Thyroid gland (tissue), 4 donors: ENCODE data around the gene GABRP.

ENCODE experiments used
- POLR2A ChIP-seq, 2 donors: fragments of 450-650 bp; IDR thresholded peaks; one replicate each; pipeline ENCODE4 v1.6.1; 2017; ENCODE audit warnings: antibody characterized with exemption in 2 of 2, mild to moderate bottlenecking in 2 of 2, moderate library complexity in 1 of 2
- TF ChIP-seq, protein P1 (sequence below), 6 experiments: fragments of 200-600 bp in 3 of 6; fragments of 450-650 bp in 3 of 6; sonication (generic) in 3 of 6; IDR thresholded peaks; one replicate each; pipeline ENCODE4 v1.5.1; 2016 to 2019; ENCODE audit warnings: antibody characterized with exemption in 6 of 6, mild to moderate bottlenecking in 2 of 6, inconsistent platforms in 1 of 6, moderate library complexity in 1 of 6

DNA sequence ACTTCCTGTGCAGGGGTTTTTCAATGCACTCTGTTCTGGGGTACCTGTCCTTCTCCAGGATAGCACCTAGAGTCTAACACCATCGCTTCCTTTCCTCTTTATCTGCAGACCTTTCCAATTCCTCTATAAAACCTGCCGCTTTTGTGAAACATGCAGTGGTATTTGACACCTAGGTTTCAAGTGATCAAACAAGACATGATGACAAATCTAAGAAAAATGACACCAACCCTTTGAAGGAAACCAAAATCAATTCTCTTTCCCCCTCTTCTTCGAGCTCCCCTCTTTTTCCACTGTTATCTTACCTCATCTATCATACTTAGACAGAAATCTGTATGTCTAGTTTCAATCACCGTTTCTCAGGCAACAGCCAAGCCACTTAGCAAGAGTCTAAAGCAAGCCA is 52.7 kb downstream of the GABRP start:
- no peak for TF ChIP-seq POLR2A (IDR thresholded peaks at IDR 0.05)
- TF ChIP-seq, protein P1, sequence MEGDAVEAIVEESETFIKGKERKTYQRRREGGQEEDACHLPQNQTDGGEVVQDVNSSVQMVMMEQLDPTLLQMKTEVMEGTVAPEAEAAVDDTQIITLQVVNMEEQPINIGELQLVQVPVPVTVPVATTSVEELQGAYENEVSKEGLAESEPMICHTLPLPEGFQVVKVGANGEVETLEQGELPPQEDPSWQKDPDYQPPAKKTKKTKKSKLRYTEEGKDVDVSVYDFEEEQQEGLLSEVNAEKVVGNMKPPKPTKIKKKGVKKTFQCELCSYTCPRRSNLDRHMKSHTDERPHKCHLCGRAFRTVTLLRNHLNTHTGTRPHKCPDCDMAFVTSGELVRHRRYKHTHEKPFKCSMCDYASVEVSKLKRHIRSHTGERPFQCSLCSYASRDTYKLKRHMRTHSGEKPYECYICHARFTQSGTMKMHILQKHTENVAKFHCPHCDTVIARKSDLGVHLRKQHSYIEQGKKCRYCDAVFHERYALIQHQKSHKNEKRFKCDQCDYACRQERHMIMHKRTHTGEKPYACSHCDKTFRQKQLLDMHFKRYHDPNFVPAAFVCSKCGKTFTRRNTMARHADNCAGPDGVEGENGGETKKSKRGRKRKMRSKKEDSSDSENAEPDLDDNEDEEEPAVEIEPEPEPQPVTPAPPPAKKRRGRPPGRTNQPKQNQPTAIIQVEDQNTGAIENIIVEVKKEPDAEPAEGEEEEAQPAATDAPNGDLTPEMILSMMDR (IDR thresholded peaks at IDR 0.05) = no peak
